ENCODE results near the gene PLA2G2C.

- no peak for TF ChIP-seq CTCF (conservative IDR thresholded peaks at IDR 0.05 in 1 of 2, IDR thresholded peaks at IDR 0.05 in 1 of 2; ENCODE audit: extremely low read depth in 1 of 2, insufficient read depth in 1 of 2, low read depth in 1 of 2, low read length in 2 of 2)
- no peak for TF ChIP-seq EZH2 (IDR thresholded peaks at IDR 0.05; ENCODE audit: borderline replicate concordance, low read length)
Observed at GRCh38 chr1:20202166-20202565, 15.8 kb upstream of the PLA2G2C start.
